IMR-90 (cell line): ENCODE results near the gene SELENOS. TPM values are rescaled to one million over a fixed set of nuclear protein-coding genes. Genes with fewer than 3 reads are reported as not detected.
A peak's percentile ranks its signal among the peaks of the same experiment; 100 is the strongest.

ENCODE experiments used
- ATAC-seq: fragments of 200-7000 bp; cut with Tn5 transposase; 2 replicates; pipeline ENCODE4 v1.9.1; 2020; ENCODE audit warnings: low read depth, mild to moderate bottlenecking, moderate library complexity
- BruUV-seq: library from RNA; stranded (reverse); fragments of 400-500 nt; replicated peaks from 2 replicates; lab custom pipeline; 2021; lab: Mats Ljungman, UMichigan
- CTCF ChIA-PET: fragments of 300-600 bp; formaldehyde crosslinking; extraction: SDS; loops from one replicate; lab custom pipeline; 2021; ENCODE audit warnings: antibody characterized with exemption; lab: Yijun Ruan, JAX
- POLR2A ChIA-PET: fragments of 300-600 bp; sonication (Branson Sonifier 250); formaldehyde crosslinking; loops from one replicate; lab custom pipeline; 2022; ENCODE audit warnings: antibody characterized with exemption; ENCODE audit not compliant: unreplicated experiment; lab: Charles Lee
- DNase-seq: peaks from one replicate; pipeline ENCODE4 v3.0.0; 2013
- H2AFZ ChIP-seq: replicated peaks from 2 replicates; pipeline ENCODE3; 2013; ENCODE audit warnings: low read length, mild to moderate bottlenecking; ENCODE audit not compliant: poor library complexity
- H2AK5ac ChIP-seq: 2 replicates; pipeline ENCODE4 v1.6.1; 2013; ENCODE audit warnings: low read depth, low read length, inconsistent platforms
- H2AK9ac ChIP-seq: replicated peaks from 2 replicates; pipeline ENCODE3; 2013; ENCODE audit warnings: mild to moderate bottlenecking, low read depth, low read length, moderate library complexity; ENCODE audit not compliant: poor library complexity
- H2BK120ac ChIP-seq: 2 replicates; pipeline ENCODE4 v1.6.1; 2013; ENCODE audit warnings: low read depth, low read length, inconsistent platforms
- H2BK15ac ChIP-seq: 3 replicates; pipeline ENCODE4 v1.6.1; 2013; ENCODE audit warnings: low read depth, low read length, inconsistent platforms
- H2BK20ac ChIP-seq: 2 replicates; pipeline ENCODE4 v1.6.1; 2013; ENCODE audit warnings: low read depth, mild to moderate bottlenecking, inconsistent platforms, low read length, moderate library complexity
- H2BK5ac ChIP-seq: 2 replicates; pipeline ENCODE4 v1.6.1; 2013; ENCODE audit warnings: mild to moderate bottlenecking, low read depth, low read length, inconsistent platforms; ENCODE audit not compliant: poor library complexity, severe bottlenecking
- H3K14ac ChIP-seq: replicated peaks from 2 replicates; pipeline ENCODE4 v1.6.1; 2013; ENCODE audit warnings: low read depth, low read length, inconsistent platforms
- H3K18ac ChIP-seq: 2 replicates; pipeline ENCODE4 v1.6.1; 2013; ENCODE audit warnings: low read depth, low read length, control low read depth
- H3K23ac ChIP-seq: 2 replicates; pipeline ENCODE4 v1.6.1; 2013; ENCODE audit warnings: low read depth, low read length, inconsistent platforms
- H3K27ac ChIP-seq: 2 replicates; pipeline ENCODE4 v1.5.1; 2013; ENCODE audit warnings: mild to moderate bottlenecking, control low read depth, low read length; ENCODE audit not compliant: insufficient read depth
- H3K27me3 ChIP-seq: 2 replicates; pipeline ENCODE4 v1.6.1; 2013; ENCODE audit warnings: low read length; ENCODE audit not compliant: control insufficient read depth, insufficient read depth
- H3K36me3 ChIP-seq: 2 replicates; pipeline ENCODE4 v1.6.1; 2013; ENCODE audit warnings: low read length, mixed read lengths; ENCODE audit not compliant: control insufficient read depth, insufficient read depth
- H3K4ac ChIP-seq: 2 replicates; pipeline ENCODE4 v1.6.1; 2013; ENCODE audit warnings: low read depth, low read length, inconsistent platforms
- H3K4me1 ChIP-seq: 2 replicates; pipeline ENCODE4 v1.6.1; 2013; ENCODE audit warnings: low read length, mixed read lengths; ENCODE audit not compliant: control insufficient read depth, insufficient read depth
- H3K4me2 ChIP-seq: 2 replicates; pipeline ENCODE4 v1.6.1; 2013; ENCODE audit warnings: low read depth, mild to moderate bottlenecking, control low read depth, low read length, moderate library complexity
- H3K4me3 ChIP-seq: 2 replicates; pipeline ENCODE4 v1.5.1; 2013; ENCODE audit warnings: low read depth, mild to moderate bottlenecking, control low read depth, low read length, moderate library complexity; ENCODE audit not compliant: insufficient read depth
- H3K56ac ChIP-seq: 2 replicates; pipeline ENCODE4 v1.6.1; 2013; ENCODE audit warnings: low read length, inconsistent platforms; ENCODE audit not compliant: insufficient read depth; ENCODE audit errors: extremely low read depth
- H3K79me1 ChIP-seq, 2 experiments: 2 replicates each; pipeline ENCODE4 v1.6.1; 2013; ENCODE audit warnings: low read length in 2 of 2, inconsistent platforms in 1 of 2, low read depth in 1 of 2
- H3K9ac ChIP-seq: 2 replicates; pipeline ENCODE4 v1.6.1; 2013; ENCODE audit warnings: low read depth, low read length, control low read depth
- H3K9me1 ChIP-seq: 2 replicates; pipeline ENCODE4 v1.6.1; 2013; ENCODE audit warnings: low read length, inconsistent platforms; ENCODE audit not compliant: insufficient read depth
- H3K9me3 ChIP-seq: 2 replicates; pipeline ENCODE4 v1.6.1; 2013; ENCODE audit warnings: low read length; ENCODE audit not compliant: control insufficient read depth, insufficient read depth
- H4K20me1 ChIP-seq: 2 replicates; pipeline ENCODE4 v1.6.1; 2013; ENCODE audit warnings: low read length, inconsistent platforms; ENCODE audit not compliant: insufficient read depth
- H4K5ac ChIP-seq: 2 replicates; pipeline ENCODE4 v1.6.1; 2013; ENCODE audit warnings: mild to moderate bottlenecking, low read depth, low read length, control low read depth
- H4K8ac ChIP-seq, 2 experiments: 2 replicates each; pipeline ENCODE4 v1.6.1; 2013; ENCODE audit warnings: low read depth in 2 of 2, low read length in 2 of 2, control low read depth in 1 of 2, inconsistent platforms in 1 of 2
- H4K91ac ChIP-seq: 2 replicates; pipeline ENCODE4 v1.6.1; 2013; ENCODE audit warnings: low read depth, low read length, inconsistent platforms; ENCODE audit not compliant: insufficient read depth
- FOS ChIP-seq: fragments of 150-350 bp; IDR thresholded peaks from 2 replicates; pipeline ENCODE4 v1.6.1; 2016; ENCODE audit warnings: low read depth, low read length
- MAFK ChIP-seq: IDR thresholded peaks from 2 replicates; pipeline ENCODE4 v1.6.1; 2012; ENCODE audit warnings: low read depth, low read length, improper control_type of control experiment
- WGBS, 2 experiments: methylation state at CpG; one replicate each; pipeline versions ENCODE4 v1.1.5 to v1.1.7; 2013; ENCODE audit warnings: missing lambda C conversion rate in 2 of 2; ENCODE audit not compliant: insufficient read length in 1 of 2; ENCODE audit errors: extremely low coverage in 2 of 2; 5-methylcytosine and 5-hydroxymethylcytosine counted together
- dilution Hi-C: fragments of 300-500 bp; cut with HindIII; formaldehyde crosslinking; loops from one replicate; pipeline ENCODE4 v1.14.3; 2018; ENCODE audit warnings: low sequenced_read_pairs; ENCODE audit not compliant: unreplicated experiment
- in situ Hi-C: fragments of 300-500 bp; cut with MboI; formaldehyde crosslinking; loops from 3 replicates; pipeline ENCODE4 v1.14.3; 2019; ENCODE audit warnings: low sequenced_read_pairs, inconsistent platforms, mixed read lengths
- intact Hi-C: fragments of 100-400 bp; cut with micrococcal nuclease; formaldehyde crosslinking; loops from 2 replicates; pipeline ENCODE4 v1.10.0; 2022
- polyA plus RNA-seq, 3 experiments: library from polyadenylated mRNA; depleted of rRNA; stranded (reverse); fragments of >200 nt; gene quantifications; 2 replicates each; pipeline ENCODE4 v1.2.3, GENCODE V29; 2012; ENCODE audit warnings: low replicate concordance in 1 of 3
- total RNA-seq: library from RNA; depleted of rRNA; stranded (reverse); fragments of >200 nt; gene quantifications from 2 replicates; pipeline ENCODE4 v1.2.3, GENCODE V29; 2012
- TF ChIP-seq, protein P1 (sequence below): conservative IDR thresholded peaks from 2 replicates; pipeline ENCODE4 v1.5.1; 2012; ENCODE audit warnings: mild to moderate bottlenecking, low read depth, low read length, improper control_type of control experiment

SELENOS gene
- total and polyA plus RNA-seq, 2 of the 4 experiments (the other 2 are of a cell fraction): 39.8 to 77.1 TPM

DNA sequence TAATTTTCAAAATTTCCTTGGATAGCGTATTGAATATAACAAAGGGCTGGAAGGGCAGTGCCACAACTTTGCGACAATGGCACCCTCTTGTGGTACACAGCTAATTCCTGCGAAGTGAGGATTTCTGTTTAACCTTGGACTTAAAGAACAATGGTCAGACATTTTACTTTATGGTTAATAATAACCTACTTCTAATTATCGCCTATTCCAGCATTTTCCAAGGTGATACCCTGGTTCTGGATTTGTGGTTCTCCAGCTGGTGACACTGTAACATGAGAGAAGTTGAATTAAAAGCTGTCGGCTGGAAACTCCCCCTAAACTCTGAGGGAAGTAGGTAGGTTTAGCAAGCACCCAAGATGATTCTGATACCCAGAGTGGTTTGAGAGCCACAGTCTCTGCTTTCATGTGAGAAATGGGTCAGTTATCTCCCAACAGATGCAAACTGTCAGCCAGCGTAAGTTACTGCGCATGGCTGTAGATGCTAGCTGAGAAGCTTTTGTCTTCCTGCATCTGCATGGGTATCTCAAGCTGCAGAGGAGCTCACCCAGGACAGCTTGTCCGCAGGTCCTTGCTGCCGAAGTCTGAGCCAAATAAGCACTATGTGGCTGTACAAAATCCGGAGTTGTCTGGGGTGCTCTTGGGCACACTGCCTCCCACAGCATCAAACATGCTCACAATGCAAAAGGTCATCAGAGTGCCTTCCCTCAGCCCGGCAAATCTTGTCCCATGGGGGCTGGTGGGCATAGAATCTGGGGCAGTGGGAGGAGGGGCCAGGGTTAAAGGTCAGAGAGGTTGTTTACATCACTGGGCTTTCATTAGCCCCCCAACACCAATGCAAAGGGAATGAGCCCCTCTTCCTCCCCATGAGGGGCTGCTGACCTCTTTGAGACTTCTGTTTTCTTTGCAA, 18.8 kb downstream of the SELENOS start (continued):
- TF ChIP-seq, protein P1, sequence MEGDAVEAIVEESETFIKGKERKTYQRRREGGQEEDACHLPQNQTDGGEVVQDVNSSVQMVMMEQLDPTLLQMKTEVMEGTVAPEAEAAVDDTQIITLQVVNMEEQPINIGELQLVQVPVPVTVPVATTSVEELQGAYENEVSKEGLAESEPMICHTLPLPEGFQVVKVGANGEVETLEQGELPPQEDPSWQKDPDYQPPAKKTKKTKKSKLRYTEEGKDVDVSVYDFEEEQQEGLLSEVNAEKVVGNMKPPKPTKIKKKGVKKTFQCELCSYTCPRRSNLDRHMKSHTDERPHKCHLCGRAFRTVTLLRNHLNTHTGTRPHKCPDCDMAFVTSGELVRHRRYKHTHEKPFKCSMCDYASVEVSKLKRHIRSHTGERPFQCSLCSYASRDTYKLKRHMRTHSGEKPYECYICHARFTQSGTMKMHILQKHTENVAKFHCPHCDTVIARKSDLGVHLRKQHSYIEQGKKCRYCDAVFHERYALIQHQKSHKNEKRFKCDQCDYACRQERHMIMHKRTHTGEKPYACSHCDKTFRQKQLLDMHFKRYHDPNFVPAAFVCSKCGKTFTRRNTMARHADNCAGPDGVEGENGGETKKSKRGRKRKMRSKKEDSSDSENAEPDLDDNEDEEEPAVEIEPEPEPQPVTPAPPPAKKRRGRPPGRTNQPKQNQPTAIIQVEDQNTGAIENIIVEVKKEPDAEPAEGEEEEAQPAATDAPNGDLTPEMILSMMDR: peak; percentile 97

DNA sequence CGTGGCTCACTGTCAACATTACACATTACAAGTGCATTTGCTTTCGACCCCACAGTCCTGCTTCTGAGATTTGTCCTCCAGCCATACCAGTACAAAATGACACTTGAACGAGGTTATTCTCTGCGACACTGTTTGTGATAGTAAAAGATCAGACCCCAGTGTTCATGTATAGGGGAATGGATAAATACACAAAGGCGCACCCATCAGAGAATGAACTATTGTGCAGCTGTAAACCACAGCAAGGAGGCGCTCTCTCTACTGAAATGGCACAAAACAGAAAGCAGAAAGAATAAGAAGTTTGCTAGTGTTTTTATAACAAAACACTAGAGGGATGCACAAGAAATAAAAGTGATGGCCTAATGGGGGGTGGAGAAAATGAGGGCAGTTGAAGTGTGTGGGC, 20.5 kb downstream of the SELENOS start:
- H2BK5ac ChIP-seq: no peak overlapping the region
- dilution Hi-C loops (no loop called here), intact Hi-C loops (loop anchor here (5.0 kb wide), 2 partner anchors 339 to 629 kb away; partner anchors contain the start of gene LRRK1), in situ Hi-C loops (loop anchor here (5.0 to 25.0 kb wide), 4 partner anchors 164 to 544 kb away; partner anchors contain the start of gene LRRK1)
- no peak overlapping the region for H3K4me3 ChIP-seq
- BruUV-seq: no TSS peak
- no peak overlapping the region for H4K8ac ChIP-seq
- H3K18ac ChIP-seq: no peak overlapping the region
- H2AFZ ChIP-seq: no peak overlapping the region
- no peak overlapping the region for H3K27ac ChIP-seq
- H3K4me2 ChIP-seq: no peak overlapping the region
- DNase-seq (no peak), ATAC-seq (no peak)
- H4K5ac ChIP-seq: no peak overlapping the region
- no peak overlapping the region for H4K91ac ChIP-seq
- no peak overlapping the region for H2BK15ac ChIP-seq
- no peak overlapping the region for H3K4ac ChIP-seq
- ChIA-PET POLR2A (no interaction called here), CTCF (interaction anchor here (2.8 kb wide), 1 partner anchor 241 kb away, joined by 17 read pairs; no protein-coding TSS in a partner anchor)
- TF ChIP-seq FOS: no peak
- no peak for TF ChIP-seq MAFK
- TF ChIP-seq, protein P1: peak; percentile 30; the same call in 1 of the 2 replicates
- no peak overlapping the region for H2AK9ac ChIP-seq
- peaks cover 10% of the 10 kb centered on the region for H3K4me1 ChIP-seq
- H2BK120ac ChIP-seq: no peak overlapping the region
- no peaks in the 10 kb centered on the region for H3K27me3 ChIP-seq
- no peak overlapping the region for H3K9ac ChIP-seq
- 0 out of 2 replicates have a peak overlapping the region, but pooled peaks have one; percentile 35 for H2AK5ac ChIP-seq
- no peak overlapping the region for H3K23ac ChIP-seq
- H3K36me3 ChIP-seq: no peaks in the 10 kb centered on the region
- no peaks in the 10 kb centered on the region for H4K20me1 ChIP-seq
- H3K79me1 ChIP-seq: peaks cover 0 to 11% of the 10 kb centered on the region in 2 experiments; a peak in 2 of 4 replicates
- H3K14ac ChIP-seq: no peak overlapping the region
- no peak overlapping the region for H2BK20ac ChIP-seq
- no peak overlapping the region for H3K56ac ChIP-seq
- H3K9me1 ChIP-seq: no peaks in the 10 kb centered on the region
- no peaks in the 10 kb centered on the region for H3K9me3 ChIP-seq
- no CpG with 5 or more reads among the region's 6 CpGs for WGBS, 2 experiments
